Measurements from ENCODE around the gene CELF4.

- TF ChIP-seq CTCF (IDR thresholded peaks at IDR 0.05), result no peak
- no peak for TF ChIP-seq POLR2AphosphoS5 (IDR thresholded peaks at IDR 0.05)
These were observed 78.2 kb downstream of the CELF4 start for GRCh38 chr18:37487400-37487867.
